SKM-1 treated with dmso at 0.1 percent for 144 hours (cell line): ENCODE data around the gene CSNK1A1.

ENCODE experiments used
- DNase-seq: peaks from one replicate; lab custom pipeline; 2025; ENCODE audit not compliant: unreplicated experiment; lab: John Stamatoyannopoulos, UW

The CSNK1A1 gene

DNA sequence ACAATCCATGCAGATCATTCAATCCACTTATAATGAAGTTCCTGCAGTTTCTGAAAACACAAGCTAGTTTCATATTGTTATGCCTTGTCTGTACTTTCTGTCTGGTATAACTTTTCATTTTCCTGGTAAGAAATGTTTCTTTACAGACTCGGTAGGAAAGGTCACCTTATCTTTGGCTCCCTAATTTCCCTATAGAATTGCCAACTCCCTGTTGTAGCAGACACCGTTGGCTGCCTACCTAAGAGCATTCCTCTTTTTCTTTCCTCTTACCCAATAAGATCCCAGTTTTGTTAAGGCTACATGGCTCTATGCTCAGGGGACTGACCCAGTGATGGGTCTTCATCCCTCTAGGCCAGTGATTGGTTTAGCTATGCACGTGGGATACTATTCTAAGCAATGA, 23.9 kb upstream of the CSNK1A1 start:
- no peak for DNase-seq

DNA sequence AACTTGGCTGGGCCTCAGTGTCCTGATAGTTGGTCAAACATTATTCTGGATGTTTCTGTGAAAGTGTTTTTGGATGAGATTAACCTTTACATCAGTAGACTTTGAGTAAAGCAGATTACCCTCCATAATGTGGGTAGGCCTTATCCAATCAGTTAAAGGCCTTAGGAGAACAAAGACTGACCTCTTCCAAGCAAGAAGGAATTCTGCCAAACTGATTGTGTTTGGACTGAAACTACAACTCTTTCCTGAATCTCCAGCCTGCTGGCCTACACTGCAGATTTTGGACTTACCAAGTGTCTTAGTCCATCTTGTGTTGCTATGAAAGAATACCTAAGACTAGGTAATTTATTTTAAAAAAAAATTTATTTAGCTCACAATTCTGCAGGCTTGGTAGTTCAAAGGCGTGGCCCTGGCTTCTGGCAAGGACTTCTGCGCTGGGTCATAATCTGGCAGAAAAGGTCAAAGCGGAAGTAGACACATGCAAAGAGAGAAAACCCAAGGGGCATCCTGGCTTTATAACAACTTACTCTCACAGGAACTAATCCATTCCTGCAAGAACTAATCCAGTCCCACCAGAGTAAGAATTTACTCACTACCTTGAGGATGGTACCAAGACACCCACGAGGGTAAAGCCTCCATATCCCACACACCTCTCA, 21.5 kb upstream of the CSNK1A1 start:
- no peak for DNase-seq

- DNase-seq: no peak
Observed at GRCh38 chr5:149572170-149572569, 20.9 kb upstream of the CSNK1A1 start.

- DNase-seq: no peak
Observed at GRCh38 chr5:149567226-149567625, 16.0 kb upstream of the CSNK1A1 start.

GRCh38 chr5:149564542-149565140, 13.4 kb upstream of the CSNK1A1 start:
- DNase-seq: peak; percentile 73

GRCh38 chr5:149563466-149563865, 12.2 kb upstream of the CSNK1A1 start:
- no peak for DNase-seq

GRCh38 chr5:149561848-149562247, 10.6 kb upstream of the CSNK1A1 start:
- DNase-seq: no peak

- DNase-seq: peak; percentile 9
Observed at GRCh38 chr5:149559706-149560105, 8.5 kb upstream of the CSNK1A1 start.

DNA sequence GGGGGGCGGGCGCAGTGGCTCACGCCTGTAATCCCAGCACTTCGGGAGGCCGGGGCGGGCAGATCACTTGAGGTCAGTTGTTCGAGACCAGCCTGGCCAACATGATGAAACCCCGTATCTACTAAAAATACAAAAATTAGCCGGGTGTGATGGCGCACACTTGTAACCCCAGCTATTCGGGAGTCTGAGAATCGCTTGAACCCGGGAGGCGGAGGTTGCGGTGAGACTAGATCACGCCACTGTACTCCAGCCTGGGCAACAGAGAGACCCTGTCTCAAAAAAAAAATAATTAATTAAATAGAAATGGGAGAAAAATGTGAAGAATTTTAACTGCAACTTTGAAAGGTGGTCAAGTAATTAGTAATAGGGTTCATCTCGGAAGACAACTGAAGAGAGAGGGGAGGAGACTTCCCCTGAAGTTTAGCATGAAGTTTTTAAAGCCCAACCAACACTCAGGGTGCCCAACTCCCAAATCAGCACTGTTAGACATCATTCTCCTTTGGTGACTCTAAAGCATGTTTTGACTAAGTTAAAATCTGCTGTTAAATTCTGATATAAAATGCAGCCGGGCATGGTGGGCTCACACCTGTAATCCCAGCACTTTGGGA, 1.4 kb upstream of the CSNK1A1 start:
- no peak for DNase-seq

GRCh38 chr5:149552038-149552494, 827 bp upstream of the CSNK1A1 start:
- no peak for DNase-seq

DNA sequence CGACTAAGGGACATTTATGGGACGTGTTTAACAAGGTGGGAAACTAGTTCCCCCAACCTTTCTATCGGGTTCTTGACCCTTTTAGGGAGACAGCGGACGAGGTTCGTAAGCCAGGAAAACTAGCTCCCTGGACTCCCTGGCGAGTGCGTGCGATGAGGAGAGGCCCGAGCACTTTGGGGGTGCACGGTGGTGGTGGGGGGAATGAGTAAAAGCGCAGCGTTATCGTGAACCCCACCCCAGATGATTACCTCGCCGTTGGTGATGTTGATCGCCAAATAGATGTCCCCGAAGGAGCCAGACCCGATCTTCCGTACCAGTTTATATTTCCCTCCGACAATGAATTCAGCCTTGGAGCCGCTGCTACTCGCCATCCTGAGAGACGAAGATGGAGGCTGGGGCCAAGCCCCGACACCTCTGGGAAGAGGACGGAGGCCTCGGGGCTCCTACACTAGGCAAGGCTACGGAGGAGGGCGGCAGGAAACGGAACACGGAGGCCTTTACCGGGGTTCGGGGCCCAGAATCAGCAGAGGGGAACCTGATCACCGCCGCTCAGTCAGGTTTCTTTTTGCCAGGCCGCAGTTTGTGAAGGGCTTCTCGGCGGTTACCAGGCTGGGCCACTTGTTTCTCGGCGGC, 529 bp downstream of the CSNK1A1 start:
- DNase-seq: no peak

GRCh38 chr5:149550268-149550583, 1.0 kb downstream of the CSNK1A1 start:
- peak; percentile 73 for DNase-seq

- DNase-seq: peak; percentile 23
Observed at GRCh38 chr5:149549461-149550267, 1.6 kb downstream of the CSNK1A1 start.

- no peak for DNase-seq
Observed at GRCh38 chr5:149546974-149547373, 4.3 kb downstream of the CSNK1A1 start.

DNA sequence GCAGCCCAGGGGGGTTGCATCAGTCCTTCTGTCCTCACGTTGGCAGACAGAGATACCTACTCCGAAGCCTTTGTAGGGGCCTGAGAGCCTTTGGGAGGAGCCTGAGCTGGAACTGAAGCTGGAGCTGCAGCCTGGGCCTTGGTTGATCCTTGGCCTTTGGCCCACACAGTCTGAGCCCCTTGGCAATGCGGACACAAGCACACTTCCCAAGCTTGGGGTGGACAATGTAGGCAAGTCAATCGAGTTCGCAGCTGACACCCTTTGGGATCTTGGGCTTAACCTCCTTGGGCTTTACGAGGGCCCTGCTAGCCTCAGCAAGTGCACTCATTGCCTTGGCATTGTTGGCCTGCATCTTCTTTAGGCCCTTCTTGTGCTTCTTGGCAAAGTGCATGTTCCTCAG, 5.9 kb downstream of the CSNK1A1 start:
- no peak for DNase-seq

DNA sequence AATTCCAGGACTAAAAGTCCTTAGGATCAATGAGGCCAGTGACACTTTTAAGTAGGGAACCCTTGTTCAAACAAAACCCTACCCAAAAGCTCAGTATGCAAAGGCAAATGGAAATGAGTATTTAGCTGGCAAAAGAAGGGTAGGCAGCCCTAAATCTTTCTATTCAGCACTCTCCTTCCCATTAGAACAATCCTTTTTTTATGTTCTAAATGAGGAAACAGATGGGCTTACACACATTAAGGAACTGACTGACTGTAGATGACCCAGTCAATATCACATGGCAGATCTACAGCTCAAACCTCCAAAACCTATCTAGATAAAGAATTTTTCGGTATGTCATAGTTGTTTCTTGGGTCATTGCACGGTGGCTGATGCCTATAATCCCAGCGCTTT, 7.2 kb downstream of the CSNK1A1 start:
- no peak for DNase-seq

GRCh38 chr5:149543361-149544027, 7.7 kb downstream of the CSNK1A1 start:
- no peak for DNase-seq

GRCh38 chr5:149541893-149542292, 9.3 kb downstream of the CSNK1A1 start:
- no peak for DNase-seq

DNA sequence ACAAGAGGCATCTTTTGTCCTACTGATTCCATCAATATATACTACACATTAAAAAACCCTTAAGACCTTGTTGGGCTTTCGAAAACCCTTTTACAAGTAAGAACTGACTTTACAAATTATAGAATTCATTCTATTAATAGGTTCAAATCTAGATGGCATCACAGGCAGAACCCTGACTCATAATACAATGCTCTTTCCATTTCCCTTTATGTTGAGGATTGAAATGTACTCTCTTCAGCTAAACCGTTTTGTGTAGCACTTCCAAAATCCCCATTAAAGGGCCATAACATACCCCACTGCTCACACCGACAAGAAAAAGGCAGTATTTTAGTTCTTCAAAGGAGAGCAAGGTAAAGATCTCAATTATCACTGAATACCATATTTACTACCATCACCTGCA, 11.2 kb downstream of the CSNK1A1 start:
- no peak for DNase-seq

GRCh38 chr5:149537374-149537975, 13.8 kb downstream of the CSNK1A1 start:
- DNase-seq: no peak
